ENCODE measurements around the gene CELF3.

DNA sequence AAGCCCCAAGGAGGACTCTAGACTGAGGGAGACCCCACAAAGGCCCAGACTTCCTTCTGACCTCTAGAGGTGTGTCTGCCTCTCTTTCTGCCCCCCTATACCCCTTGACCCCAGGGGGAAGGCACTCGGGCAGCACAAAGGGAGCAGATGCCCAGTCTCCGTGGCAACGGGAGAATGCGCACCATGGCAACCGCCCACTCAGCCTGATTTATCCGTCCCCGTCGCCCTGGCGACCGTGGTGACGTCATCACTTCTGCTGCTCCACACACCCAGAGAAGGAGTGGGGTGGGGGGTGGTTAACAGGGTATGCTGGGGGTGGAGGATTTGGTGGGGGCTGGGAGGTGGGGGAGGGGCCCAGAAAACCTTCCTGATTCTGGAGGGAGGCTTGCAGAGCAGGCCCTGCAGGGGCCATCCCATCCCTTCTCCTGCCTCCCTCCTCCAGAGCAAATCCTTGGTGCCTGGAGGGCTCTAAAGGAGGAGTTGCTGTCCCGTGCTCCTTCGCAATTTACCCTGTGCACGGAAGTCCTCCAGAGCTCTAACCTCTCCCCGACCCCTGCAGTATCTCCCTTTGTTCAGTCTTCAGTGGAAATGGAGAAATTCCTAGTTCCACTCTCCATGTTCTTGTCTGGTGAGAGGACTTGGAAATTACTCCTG is 6.3 kb downstream of the CELF3 start:
- TF ChIP-seq, protein P1, sequence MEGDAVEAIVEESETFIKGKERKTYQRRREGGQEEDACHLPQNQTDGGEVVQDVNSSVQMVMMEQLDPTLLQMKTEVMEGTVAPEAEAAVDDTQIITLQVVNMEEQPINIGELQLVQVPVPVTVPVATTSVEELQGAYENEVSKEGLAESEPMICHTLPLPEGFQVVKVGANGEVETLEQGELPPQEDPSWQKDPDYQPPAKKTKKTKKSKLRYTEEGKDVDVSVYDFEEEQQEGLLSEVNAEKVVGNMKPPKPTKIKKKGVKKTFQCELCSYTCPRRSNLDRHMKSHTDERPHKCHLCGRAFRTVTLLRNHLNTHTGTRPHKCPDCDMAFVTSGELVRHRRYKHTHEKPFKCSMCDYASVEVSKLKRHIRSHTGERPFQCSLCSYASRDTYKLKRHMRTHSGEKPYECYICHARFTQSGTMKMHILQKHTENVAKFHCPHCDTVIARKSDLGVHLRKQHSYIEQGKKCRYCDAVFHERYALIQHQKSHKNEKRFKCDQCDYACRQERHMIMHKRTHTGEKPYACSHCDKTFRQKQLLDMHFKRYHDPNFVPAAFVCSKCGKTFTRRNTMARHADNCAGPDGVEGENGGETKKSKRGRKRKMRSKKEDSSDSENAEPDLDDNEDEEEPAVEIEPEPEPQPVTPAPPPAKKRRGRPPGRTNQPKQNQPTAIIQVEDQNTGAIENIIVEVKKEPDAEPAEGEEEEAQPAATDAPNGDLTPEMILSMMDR (IDR thresholded peaks at IDR 0.05), result no peak
- no peak for TF ChIP-seq POLR2AphosphoS5 (IDR thresholded peaks at IDR 0.05)
- no peak for TF ChIP-seq POLR2A (IDR thresholded peaks at IDR 0.05)
